GM18499 (cell line): ENCODE data around the gene POFUT1.
"Not testable (repeated sequence)": the region's sequence is repeated elsewhere in the genome, so short reads cannot be mapped to it uniquely, and the experiment has no call there.

Experiments
- ATAC-seq: cut with Tn5 transposase; IDR thresholded peaks from one replicate; pipeline ENCODE4 v1.9.1; 2021; ENCODE audit warnings: moderate number of reproducible peaks; ENCODE audit not compliant: insufficient read depth, unreplicated experiment

Gene POFUT1

GRCh38 chr20:32207626-32208498, at the start of gene POFUT1, which contains the start of gene PLAGL2:
Gene POFUT1 (plus strand): TSS chr20:32207880. CDS start chr20:32207942, 62 bp downstream.
Gene PLAGL2 (minus strand): TSS chr20:32207743. CDS start chr20:32202178, 5,565 bp downstream.
- peak; percentile 51 for ATAC-seq

- no peak for ATAC-seq
Observed at GRCh38 chr20:32158351-32158750, 49.3 kb upstream of the POFUT1 start.

GRCh38 chr20:32158943-32159660, 48.6 kb upstream of the POFUT1 start:
- no peak for ATAC-seq

- no peak for ATAC-seq
Observed at GRCh38 chr20:32159766-32160221, 47.9 kb upstream of the POFUT1 start.

GRCh38 chr20:32160341-32160740, 47.3 kb upstream of the POFUT1 start:
- ATAC-seq = no peak

- no peak for ATAC-seq
Observed at GRCh38 chr20:32162351-32162750, 45.3 kb upstream of the POFUT1 start.

- no peak for ATAC-seq
Observed at GRCh38 chr20:32163951-32164350, 43.7 kb upstream of the POFUT1 start.

GRCh38 chr20:32164984-32165735, 42.5 kb upstream of the POFUT1 start:
- no peak for ATAC-seq

- no peak for ATAC-seq
Observed at GRCh38 chr20:32165836-32166545, 41.7 kb upstream of the POFUT1 start.

GRCh38 chr20:32167552-32167951, 40.1 kb upstream of the POFUT1 start:
- ATAC-seq = no peak

GRCh38 chr20:32168184-32168910, 39.3 kb upstream of the POFUT1 start:
- ATAC-seq = no peak

- ATAC-seq = not testable (repeated sequence)
Observed at GRCh38 chr20:32177696-32178095, 30.0 kb upstream of the POFUT1 start.

GRCh38 chr20:32179515-32179914, 28.2 kb upstream of the POFUT1 start:
- no peak for ATAC-seq

- no peak for ATAC-seq
Observed at GRCh38 chr20:32179934-32180333, 27.7 kb upstream of the POFUT1 start.

- ATAC-seq = no peak
Observed at GRCh38 chr20:32181606-32182005, 26.1 kb upstream of the POFUT1 start.

GRCh38 chr20:32183947-32184635, 23.6 kb upstream of the POFUT1 start:
- no peak for ATAC-seq

GRCh38 chr20:32184961-32185603, 22.6 kb upstream of the POFUT1 start:
- ATAC-seq = no peak

- no peak for ATAC-seq
Observed at GRCh38 chr20:32186506-32186905, 21.2 kb upstream of the POFUT1 start.
